ENCODE data around the gene GPR176.

- TF ChIP-seq CTCF (IDR thresholded peaks at IDR 0.05) (no peak), EP300 (IDR thresholded peaks at IDR 0.05) (no peak)
Measured at GRCh38 chr15:39781967-39782302, 138.1 kb downstream of the GPR176 start.

Data from ovary (tissue), 3 donors.